Nephron (organoid): ENCODE results near the gene SLC35F1.

ENCODE experiments used
- H3K27ac Mint-ChIP-seq, 3 experiments: 2 replicates each; pipeline ENCODE4 v1.8.0; 2020; ENCODE audit warnings: mixed read lengths in 3 of 3, mild to moderate bottlenecking in 2 of 3, moderate library complexity in 1 of 3
- H3K27me3 Mint-ChIP-seq: 2 replicates; pipeline ENCODE4 v1.8.0; 2021; ENCODE audit warnings: low read depth, mild to moderate bottlenecking, moderate library complexity, mixed read lengths
- H3K36me3 Mint-ChIP-seq: 2 replicates; pipeline ENCODE4 v1.8.0; 2020; ENCODE audit warnings: low read depth, mixed read lengths
- H3K4me1 Mint-ChIP-seq: 2 replicates; pipeline ENCODE4 v1.8.0; 2020; ENCODE audit warnings: mixed read lengths
- H3K4me3 Mint-ChIP-seq, 3 experiments: 2 replicates each; pipeline ENCODE4 v1.8.0; 2020; ENCODE audit warnings: mild to moderate bottlenecking in 3 of 3, mixed read lengths in 3 of 3, moderate library complexity in 2 of 3
- H3K9me3 Mint-ChIP-seq: 2 replicates; pipeline ENCODE4 v1.8.0; 2020; ENCODE audit warnings: mixed read lengths
- TF ChIP-seq, protein P1 (sequence below), 3 experiments: fragments of 200-600 bp; sonication (generic); IDR thresholded peaks; one replicate each; pipeline ENCODE4 v1.5.0; 2021; ENCODE audit warnings: antibody characterized with exemption in 3 of 3; ENCODE audit not compliant: unreplicated experiment in 3 of 3

Gene SLC35F1

DNA sequence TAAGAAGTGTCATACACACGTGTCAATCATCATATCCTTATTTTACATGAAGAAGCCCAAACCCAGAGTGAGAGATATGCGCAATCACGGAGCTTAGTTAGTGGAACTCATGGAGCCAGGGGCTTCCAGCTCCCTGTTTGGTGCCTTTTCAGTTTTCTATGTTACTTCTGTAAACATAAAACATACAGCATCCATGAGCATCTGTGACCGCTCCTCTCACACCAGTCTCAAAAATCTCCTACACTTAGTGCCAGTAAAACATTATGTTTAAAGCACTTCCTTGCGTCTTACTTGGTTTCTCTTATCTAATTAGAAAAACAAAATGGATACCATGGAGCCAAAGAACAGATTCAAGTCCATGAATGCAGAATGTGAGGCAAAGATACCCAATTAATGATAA is 240.4 kb downstream of the SLC35F1 start:
- Mint-ChIP-seq H3K27me3 (no peaks in the 10 kb centered on the region), H3K4me1 (peaks cover 29% of the 10 kb centered on the region), H3K36me3 (no peaks in the 10 kb centered on the region), H3K9me3 (no peaks in the 10 kb centered on the region), H3K27ac (peak overlapping the region in 1 of 3 experiments; percentile 93), H3K4me3 (no peak overlapping the region)
- TF ChIP-seq, protein P1, sequence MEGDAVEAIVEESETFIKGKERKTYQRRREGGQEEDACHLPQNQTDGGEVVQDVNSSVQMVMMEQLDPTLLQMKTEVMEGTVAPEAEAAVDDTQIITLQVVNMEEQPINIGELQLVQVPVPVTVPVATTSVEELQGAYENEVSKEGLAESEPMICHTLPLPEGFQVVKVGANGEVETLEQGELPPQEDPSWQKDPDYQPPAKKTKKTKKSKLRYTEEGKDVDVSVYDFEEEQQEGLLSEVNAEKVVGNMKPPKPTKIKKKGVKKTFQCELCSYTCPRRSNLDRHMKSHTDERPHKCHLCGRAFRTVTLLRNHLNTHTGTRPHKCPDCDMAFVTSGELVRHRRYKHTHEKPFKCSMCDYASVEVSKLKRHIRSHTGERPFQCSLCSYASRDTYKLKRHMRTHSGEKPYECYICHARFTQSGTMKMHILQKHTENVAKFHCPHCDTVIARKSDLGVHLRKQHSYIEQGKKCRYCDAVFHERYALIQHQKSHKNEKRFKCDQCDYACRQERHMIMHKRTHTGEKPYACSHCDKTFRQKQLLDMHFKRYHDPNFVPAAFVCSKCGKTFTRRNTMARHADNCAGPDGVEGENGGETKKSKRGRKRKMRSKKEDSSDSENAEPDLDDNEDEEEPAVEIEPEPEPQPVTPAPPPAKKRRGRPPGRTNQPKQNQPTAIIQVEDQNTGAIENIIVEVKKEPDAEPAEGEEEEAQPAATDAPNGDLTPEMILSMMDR (IDR thresholded peaks at IDR 0.05; ENCODE audit: unreplicated experiment in 3 of 3): no peak

DNA sequence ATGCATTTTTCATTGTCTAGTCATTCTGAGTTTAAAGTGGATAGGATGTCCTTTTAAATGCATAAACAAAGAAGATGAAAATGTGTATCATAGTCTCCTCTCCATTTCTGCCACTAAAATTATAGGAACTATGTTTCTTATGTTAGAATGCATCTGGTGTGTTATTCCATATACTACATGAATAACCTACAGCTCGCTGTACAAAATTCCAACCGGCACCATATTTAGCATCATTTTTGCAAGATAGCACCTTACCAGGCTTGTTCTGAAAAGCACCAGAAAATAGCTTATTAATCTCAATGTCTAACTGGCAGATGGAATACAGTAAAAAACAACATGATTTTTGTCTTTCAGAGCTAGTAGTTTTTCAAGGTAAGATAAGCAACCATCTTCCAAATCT is 241.5 kb downstream of the SLC35F1 start:
- TF ChIP-seq, protein P1 (IDR thresholded peaks at IDR 0.05; ENCODE audit: unreplicated experiment in 3 of 3): no peak
- Mint-ChIP-seq H3K27me3 (no peaks in the 10 kb centered on the region), H3K4me1 (peaks cover 25% of the 10 kb centered on the region), H3K36me3 (no peaks in the 10 kb centered on the region), H3K4me3 (no peak overlapping the region), H3K27ac (no peak overlapping the region), H3K9me3 (no peaks in the 10 kb centered on the region)

DNA sequence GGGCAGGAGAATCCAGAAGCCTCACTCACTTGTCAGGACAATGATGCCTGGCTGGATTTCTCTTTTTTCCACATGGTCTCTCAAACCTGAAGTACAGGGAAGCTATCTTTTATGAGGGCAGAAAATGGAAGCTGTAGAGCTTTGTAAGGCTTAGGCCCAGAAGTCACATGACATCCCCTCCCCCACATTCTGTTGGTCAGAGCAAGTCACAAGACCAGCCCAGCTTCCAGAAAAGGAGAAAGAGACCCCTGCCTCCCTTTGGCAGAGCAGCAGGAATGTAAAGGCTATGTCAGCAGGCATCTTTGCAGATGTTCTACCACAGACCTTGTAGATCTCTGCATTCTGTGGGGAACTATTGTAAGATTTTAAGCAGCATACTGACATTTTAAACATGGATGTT is 245.5 kb downstream of the SLC35F1 start:
- Mint-ChIP-seq H3K36me3 (no peaks in the 10 kb centered on the region), H3K27me3 (no peaks in the 10 kb centered on the region)

DNA sequence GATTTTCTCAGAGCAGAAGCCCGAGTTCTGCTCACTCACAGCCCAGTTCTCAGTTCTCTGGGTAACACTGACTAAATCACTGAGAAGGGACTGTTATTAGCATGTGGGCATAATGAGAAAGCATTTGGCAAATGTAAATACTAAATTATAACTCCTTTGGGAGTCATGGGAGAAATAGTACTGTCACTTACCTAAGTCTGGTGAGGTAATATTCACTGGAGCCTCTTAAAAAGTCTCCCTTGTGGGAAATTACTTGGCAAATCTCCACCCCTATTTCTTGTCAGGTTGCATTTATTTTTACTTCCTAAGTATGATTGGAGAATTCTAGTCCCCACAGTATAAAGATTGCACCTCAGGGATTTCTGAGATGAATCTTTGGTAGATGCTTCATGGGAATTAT is 254.3 kb downstream of the SLC35F1 start:
- no peaks in the 10 kb centered on the region for H3K27me3 Mint-ChIP-seq
- no peak overlapping the region for H3K4me3 Mint-ChIP-seq
- TF ChIP-seq, protein P1 (IDR thresholded peaks at IDR 0.05; ENCODE audit: unreplicated experiment in 3 of 3): no peak
- peaks cover 5% of the 10 kb centered on the region for H3K4me1 Mint-ChIP-seq
- no peak overlapping the region for H3K27ac Mint-ChIP-seq
- no peaks in the 10 kb centered on the region for H3K9me3 Mint-ChIP-seq
- no peaks in the 10 kb centered on the region for H3K36me3 Mint-ChIP-seq

More for the DNA sequence above, 245.5 kb downstream of the SLC35F1 start:
- no peak overlapping the region for H3K4me3 Mint-ChIP-seq
- no peak overlapping the region for H3K27ac Mint-ChIP-seq
- H3K4me1 Mint-ChIP-seq: peaks cover 11% of the 10 kb centered on the region
- H3K9me3 Mint-ChIP-seq: no peaks in the 10 kb centered on the region
- TF ChIP-seq, protein P1 (IDR thresholded peaks at IDR 0.05; ENCODE audit: unreplicated experiment in 3 of 3): no peak

DNA sequence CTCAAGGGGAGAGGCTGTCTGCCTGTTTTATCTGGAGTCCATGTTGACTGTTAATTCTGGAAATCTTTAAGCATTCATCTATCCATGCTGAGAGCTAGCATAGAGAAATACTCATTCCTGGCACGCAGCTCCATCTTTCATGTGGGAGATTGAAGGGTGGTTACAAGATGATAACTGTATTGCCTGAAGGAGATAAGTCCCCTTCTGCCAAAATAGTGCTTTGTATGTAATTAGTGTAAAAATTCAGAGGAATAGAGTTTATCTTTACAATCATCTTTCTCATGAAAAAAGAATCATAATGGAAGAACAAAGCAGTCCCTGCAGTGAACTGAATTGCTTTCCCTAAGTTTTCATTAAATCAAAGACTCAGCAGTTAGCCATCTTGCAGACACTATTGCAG is 256.5 kb downstream of the SLC35F1 start:
- TF ChIP-seq, protein P1 (IDR thresholded peaks at IDR 0.05; ENCODE audit: unreplicated experiment in 3 of 3): no peak
- H3K4me3 Mint-ChIP-seq: no peak overlapping the region
- peak overlapping the region in 2 of 3 experiments; percentile 8 to 9 for H3K27ac Mint-ChIP-seq
- no peaks in the 10 kb centered on the region for H3K36me3 Mint-ChIP-seq
- H3K9me3 Mint-ChIP-seq: no peaks in the 10 kb centered on the region
- no peaks in the 10 kb centered on the region for H3K27me3 Mint-ChIP-seq
- H3K4me1 Mint-ChIP-seq: peaks cover 5% of the 10 kb centered on the region

DNA sequence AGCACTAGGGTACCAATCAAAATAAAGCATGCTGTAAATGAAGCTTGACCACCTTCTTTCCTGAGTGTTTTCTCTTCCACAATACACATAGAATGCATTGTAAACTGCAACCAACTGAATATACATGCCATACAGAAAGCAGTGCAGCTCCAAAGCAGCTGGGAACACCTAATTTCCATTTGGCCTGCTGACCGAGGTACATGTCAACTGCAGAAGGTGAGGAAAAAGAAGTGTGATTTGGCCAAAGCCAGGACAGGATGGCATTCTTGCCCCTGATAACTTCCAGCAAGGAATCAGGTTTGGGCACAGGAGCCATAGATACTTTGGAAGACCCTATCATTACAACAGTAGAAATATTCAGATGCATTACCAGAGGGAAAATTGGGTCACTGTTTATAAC is 258.4 kb downstream of the SLC35F1 start:
- Mint-ChIP-seq H3K4me1 (peaks cover 5% of the 10 kb centered on the region), H3K36me3 (no peaks in the 10 kb centered on the region), H3K9me3 (no peaks in the 10 kb centered on the region), H3K27ac (no peak overlapping the region), H3K4me3 (no peak overlapping the region), H3K27me3 (no peaks in the 10 kb centered on the region)
- TF ChIP-seq, protein P1 (IDR thresholded peaks at IDR 0.05; ENCODE audit: unreplicated experiment in 3 of 3): no peak
